Activated CD4-positive, alpha-beta T cell treated with anti-CD3 and anti-CD28 coated beads, Interleukin-2, amount 50 U/mL, for 4 hours (primary cell): Measurements from ENCODE around the gene C11orf21.

Experiments
- DNase-seq, 2 experiments: peaks; one replicate each; pipeline ENCODE4 v3.0.0-alpha.2; 2020

The C11orf21 gene

DNA sequence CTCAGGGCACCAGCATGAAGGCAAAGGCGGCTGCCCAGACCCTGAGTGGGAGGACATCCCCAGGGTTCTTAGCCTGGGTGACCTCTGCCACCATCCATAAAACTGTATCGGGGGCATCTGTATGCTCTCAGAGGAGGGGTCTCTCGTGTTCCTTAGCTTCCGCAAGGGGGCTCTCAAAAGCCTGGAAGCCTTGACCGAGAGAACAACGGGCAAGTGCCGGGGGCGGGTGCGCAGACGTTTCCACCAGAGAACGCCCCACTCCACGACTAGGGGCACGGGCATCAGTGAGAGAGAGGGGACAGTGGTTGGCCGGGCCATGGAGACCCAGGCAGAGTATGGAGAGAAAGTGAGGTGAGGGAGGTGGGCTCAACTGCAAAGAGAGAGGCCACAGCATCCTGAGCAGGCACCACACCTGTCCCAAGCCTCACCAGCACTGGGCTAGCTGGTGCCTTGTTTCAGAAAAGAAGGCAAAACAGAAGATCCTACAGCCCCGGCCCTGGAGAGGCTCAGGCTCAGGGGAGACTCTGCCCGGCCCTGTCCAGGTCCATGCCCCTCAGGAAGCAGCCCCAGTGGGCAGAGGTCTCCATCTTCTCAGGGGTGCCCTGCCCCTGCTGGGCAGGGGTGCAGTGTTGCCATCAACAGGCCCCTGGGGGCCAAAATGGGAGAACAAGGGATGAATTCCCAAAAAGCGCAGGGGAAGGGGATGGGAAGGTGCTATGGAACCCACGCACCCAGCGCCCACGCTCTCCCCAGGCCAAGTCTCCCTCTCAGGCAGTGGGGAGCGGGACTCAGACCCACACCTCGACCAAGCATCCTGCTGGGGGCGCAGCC is 6.0 kb upstream of the C11orf21 start:
- no peak for DNase-seq

DNA sequence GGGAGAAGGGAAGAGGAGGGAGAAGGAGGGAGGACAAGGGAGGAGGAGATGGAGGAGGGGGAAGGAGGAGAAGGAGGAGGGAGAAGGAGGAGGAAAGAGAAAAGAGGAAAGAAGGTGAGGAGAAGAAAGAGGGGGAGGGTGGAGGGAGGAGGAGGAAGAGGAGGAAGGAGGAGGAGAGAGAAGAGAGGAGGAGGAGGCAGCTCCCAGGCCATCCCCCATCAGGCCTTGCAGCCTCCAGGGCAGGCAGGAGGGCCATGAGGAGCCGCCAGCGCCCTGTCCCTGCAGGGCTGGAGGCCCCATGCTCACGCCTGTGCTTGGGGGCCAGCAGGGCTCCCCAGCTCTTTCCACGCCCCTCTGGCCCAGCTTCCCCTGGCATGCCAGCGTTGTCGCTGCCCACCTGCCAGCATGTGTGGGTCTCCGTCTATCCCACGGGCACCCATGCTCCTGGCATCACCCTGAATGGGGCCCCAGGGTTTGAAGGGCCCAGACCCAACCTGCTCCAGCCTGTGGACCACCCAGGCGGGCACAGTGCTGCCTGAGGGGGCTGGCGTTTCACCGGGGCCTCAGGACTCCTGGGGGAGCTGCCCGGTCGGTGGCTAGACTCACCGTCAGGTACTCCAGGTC is 5.3 kb upstream of the C11orf21 start:
- no peak for DNase-seq

DNA sequence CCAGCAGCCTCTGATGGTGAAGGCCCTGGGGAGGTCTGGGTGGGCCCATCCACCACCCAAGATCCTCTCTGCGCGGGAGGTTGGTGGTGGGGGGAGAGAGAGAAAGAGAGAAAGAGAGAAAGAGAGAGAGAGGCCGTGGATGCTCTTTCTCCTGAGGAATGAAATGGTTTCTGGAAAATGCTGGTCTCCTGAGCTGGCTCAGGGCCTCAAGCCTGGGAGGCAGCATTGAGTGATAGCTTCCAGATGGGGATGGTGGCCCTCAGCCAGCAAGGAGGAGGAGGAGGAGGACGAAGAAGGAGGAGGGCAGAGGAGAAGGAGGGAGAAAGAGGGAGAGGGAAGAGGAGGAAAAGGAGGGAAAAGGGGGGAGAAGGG is 4.7 kb upstream of the C11orf21 start:
- no peak for DNase-seq

DNA sequence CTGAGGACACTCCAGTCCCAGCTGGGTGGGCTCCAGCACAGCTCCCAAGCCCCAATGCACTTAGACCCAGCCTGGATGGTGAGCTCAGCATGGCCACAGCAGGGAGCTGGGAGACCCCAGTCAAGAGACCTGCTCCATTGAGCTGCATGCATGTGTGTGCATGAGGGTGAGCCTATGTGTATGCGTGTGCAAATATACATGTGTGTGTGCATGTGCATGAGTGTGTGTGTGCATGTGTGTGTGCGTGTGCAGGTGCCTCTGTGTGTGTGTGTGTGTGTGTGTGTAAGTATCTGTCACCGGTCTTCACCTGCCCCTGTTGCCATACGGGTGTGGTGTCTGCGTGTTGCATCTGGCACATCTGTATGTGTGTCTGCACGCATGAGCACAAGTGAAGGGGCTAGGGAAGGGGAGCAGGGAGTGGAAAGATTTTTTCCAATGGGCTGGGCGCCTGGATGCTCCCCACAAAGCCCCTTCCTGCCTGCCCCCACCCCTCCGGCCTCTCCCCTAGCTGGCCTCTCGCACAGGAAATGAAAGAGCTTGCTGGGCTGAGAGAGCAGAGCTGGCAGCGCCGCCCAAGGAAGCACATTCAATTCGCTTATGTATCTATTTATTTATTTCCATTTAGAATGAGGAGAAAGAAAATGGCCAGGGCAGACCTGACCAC is 4.2 kb upstream of the C11orf21 start:
- no peak for DNase-seq

DNA sequence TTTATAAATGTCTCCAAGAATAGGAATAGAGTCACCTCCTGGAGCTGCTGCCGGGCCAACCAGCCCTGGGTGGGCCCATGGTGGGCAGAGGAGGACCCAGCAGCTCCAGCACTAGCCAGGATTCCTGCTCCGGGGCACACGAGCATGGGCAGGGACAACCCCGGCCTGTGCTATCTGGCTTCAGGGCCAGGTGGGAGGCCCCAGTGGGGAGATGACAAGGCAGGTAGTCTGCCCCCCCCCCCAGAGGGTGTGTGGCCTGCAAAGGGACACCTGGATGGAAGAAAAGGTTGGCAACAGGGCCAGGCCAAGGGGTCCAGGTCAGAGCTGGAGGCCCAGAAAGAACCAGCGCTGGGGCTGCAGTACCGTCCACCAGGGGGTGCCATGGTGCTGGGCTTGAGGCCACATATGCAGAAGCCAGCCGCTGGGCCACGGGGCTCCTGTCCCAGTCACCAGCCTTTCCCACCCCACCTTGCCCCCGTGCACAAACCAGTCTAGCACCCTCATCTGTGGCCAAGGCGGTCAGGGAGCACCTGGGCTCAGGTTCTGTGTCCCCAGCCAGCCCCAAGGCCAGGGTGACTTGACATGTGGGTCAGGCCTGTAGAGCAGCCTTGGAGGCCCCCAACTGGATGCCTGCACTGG is 3.5 kb upstream of the C11orf21 start:
- DNase-seq = peak; percentile 77 to 83

DNA sequence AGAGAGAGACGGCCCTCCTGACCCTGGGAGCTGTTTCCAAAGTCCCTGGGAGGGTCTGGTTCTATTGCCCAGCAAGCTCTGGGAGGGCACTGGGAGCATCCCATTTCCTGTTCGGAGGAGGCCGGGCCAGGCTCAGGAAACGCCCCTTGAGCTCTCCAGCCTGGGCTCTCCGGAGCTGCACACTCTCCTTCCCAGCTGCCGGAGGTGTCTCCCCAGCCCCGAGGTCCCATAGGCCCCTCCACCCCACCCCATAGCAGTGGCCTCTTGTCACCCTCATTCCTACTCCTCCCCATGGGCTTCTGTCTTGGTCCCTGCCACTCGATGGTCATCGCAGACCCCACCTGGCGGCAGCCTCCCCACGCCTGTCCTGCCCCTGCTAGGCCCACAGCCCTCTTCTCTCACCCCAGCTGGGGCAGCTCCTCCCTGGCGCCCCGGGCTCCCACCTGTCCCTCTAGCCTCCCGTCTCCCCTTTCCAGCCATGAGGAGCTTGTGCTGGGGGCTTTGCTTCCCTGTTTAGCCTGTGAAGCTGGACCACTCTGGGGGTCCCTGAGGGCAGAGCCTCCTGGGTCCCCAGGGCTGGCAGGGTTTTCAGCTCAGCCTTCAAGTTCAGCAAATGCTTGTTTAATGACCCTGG is 2.9 kb upstream of the C11orf21 start:
- no peak for DNase-seq

DNA sequence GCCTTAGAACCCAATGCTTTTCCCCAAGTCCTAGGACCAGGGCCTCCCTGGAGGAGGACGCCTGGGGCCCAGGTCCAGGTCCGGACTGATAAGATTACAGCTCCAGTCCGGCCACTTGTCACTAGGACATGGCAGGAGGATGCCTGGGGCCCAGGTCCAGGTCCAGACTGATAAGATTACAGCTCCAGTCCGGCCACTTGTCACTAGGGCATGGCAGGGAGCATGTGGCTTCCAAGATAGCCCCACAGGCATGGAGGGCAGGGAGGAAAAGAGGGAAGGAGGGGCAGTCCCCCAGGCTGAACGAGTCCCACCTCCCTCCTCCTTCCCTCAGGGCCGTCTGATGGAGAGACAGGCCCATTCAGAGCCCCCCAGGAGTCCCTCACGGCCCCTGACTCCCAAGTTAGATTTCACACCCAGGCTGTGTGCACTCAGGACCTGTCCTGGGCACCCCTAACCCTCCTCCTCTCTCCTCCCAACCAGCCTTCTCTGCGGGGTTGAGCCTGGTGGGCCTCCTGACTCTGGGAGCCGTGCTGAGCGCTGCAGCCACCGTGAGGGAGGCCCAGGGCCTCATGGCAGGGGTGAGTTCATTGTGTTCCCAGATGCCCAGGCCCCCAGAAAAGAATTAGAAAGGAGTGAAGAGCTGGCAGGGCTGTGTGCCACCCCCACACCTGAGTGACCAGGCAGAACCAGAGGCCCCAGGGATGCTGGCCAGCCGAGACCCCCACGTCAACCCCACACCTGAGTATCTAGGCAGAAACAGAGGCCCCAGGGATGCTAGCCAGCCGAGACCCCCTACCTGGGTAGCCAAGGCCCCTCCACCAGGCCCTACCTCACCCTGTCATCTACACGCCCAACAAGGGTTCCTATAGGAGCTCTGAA is 2.1 kb upstream of the C11orf21 start:
- DNase-seq = no peak

DNA sequence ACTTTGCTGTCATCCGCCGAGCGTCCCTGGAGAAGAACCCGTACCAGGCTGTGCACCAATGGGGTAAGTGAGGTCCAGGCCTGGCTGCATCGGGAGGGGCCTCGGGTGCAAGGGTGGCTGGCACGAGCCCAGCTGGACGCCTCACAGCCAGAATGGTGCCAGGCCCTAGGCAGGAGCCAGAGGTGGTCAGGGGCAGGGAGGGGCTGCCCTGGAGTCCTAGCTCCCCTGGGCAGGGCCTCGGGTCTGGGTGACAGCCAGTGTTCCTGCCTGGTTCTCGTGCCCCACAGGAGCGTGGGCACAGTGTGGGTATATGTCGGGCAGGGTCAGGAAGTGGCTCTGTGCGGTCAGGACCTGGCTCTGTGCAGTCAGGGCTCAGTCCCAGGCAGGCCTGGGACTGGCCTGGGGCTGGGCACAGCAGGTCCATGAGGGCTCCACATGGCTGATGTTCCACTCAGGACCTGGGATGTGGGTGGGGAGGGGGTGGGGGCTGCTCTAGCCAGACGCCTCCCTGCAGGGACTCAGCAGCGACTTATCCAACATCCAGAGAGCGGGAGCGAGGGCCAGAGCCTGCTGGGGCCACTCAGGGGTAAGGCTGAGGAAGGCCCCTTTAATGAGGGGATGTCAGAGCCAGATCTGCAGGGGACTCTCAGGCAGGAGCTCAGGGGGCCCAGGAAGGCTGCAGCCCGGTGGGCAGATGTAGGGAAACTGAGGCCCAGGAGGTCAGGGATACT is 1.3 kb upstream of the C11orf21 start:
- DNase-seq = no peak

DNA sequence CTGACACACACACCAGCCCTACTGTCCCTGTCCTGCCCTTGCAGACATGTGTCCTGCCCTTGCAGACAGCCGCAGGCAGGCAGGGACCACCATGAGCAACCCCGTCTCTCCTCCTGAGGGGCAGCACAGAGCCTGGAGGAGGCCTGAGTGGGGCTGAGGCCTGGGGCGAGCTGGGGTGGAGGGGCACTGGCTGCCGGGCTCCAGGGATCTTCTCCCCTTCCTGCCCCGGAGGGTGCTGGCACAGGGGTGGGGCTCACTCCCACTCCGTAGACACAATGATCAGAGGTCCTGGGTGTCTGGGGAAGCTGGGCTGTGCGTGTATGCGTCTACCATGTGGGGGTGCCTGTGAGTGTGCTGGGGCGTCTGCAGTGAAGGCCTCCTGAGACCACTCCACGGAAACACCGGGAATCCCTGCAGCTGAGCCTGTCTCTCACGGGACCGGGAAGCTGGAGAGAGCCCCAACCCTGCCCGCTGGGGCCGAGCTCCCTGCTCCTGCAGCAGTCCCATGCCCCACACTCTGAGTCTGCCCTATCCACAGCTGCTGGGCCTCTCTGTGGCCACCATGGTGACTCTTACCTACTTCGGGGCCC is 683 bp upstream of the C11orf21 start:
- no peak for DNase-seq

DNA sequence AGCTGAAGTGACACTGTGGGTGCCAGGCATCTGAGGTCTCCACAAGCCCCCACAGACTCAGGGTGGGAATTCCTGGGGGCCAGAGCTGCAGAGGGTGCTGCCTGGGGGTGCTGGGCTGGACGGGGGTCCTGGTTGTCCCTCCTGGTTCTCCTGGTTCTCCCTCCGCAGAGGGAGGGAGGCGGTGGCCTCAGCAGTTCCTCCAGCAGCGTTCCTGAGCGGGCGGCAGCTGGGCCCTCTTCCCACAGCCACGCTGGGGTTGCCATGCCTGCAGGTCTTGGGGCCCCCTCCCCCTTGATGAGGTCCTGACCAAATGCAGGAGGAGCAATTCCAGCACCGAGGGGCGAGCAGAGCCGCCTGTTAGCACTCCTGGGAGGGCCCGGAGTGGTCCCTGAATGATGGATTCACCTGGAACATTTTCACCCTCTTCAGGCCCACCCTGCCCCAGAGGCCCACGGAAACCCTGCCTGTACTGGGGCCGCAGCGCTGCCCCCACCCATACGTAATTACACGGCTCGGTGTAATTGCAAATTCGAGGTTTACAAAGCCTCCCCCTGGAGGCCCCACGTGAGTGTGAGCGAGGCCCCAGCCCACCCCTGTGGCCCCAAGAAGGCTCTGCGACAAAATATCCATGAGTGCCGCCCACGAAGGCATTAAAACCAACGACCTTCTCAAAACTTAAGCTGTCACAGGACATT is 635 bp downstream of the C11orf21 start:
- DNase-seq = no peak

DNA sequence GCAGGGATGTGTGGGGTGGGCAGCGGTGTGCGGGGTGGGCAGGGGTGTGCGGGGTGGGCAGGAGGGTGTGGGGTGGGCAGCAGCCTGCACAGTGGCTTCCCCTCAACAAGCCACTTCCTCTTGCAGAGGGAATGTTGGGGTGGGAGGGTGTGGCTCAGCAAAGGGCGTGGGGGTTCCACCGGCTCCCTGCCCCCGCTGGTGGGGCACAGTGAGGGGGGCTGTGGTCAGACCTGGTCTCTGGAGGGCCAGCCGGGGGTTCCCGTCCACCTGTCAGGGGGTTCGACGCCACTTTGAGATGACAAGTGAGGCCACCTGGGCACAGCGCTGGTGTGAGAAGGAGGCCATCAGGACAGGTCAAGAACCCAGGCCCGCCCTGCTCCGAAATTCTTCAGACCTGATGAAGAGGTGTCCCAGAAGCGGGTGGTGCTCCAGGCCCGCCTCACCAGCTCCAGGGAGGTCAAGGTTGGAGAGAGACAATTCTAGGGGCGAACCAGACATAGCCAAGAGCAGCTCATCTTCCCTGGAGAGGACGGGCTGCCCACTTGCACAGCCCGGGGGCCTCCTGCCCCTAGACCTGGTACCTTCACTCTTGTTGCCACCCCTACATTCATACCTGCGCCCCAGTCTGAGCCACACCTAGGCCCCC is 1.3 kb downstream of the C11orf21 start:
- no peak for DNase-seq

DNA sequence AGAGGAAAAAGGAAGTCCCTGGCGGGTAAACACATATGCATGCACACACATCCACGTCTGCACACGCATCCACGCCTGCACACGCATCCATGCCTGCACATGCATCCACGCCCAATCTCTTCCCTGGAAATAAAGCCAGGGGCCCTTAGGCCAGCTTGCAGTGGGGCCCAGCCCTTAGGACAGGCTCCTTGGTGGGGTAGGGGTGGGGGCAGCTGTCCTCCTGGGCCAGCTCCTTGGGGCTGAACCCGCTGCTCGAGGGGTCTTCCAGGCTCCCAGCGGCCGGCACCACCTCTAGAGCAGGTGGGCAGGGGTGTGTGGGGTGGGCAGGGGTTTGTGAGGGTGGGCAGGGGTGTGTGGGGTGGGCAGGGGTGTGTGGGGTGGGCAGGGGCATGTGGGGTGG is 1.9 kb downstream of the C11orf21 start:
- no peak for DNase-seq

DNA sequence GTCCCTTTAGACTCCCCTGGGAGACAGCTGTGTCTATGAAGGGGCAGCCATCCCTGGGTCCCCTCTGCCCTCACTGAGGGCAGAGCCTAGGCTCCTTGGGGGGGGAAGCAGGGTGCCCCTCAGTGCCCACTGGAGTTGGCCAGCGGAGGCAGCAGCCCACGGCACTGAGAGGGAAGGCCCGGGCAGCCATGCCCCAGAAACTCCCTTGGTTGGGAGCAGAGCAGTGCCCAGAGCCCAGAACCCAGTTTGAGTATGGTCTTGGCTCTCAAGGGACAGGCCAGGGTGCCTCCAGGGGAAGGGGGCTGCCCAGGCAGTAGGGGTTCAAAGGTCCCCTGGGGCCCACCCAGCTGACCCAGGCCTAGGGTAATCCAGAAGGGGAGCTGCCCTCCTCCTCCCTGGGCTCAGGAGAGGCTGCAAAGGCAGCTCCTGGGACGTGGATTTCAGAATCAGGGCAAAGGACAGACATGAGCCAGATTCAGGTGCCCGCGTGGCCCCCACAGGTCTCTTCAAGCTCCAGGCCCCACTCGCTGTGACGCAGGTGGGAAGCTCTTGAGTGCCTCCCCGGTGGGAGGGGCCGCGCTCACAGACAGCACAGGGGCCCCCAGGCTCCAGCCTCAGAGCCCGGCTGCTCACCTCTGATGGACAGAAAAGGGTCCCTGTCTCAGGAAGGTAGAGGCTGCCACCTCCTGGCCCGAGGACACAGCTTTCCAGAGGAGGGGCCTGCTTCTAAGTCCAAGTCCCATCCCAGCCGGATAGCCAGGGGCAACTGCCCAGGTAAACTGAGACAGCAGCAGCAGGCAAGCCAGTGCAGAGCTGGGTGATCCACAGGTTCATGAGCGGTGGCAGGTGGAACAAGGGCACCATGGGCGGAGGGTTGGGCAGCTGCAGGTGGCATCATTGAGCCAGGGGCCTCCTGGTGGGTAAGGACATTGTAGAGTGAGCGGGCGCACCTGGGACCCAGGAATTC is 2.6 kb downstream of the C11orf21 start:
- DNase-seq = no peak

DNA sequence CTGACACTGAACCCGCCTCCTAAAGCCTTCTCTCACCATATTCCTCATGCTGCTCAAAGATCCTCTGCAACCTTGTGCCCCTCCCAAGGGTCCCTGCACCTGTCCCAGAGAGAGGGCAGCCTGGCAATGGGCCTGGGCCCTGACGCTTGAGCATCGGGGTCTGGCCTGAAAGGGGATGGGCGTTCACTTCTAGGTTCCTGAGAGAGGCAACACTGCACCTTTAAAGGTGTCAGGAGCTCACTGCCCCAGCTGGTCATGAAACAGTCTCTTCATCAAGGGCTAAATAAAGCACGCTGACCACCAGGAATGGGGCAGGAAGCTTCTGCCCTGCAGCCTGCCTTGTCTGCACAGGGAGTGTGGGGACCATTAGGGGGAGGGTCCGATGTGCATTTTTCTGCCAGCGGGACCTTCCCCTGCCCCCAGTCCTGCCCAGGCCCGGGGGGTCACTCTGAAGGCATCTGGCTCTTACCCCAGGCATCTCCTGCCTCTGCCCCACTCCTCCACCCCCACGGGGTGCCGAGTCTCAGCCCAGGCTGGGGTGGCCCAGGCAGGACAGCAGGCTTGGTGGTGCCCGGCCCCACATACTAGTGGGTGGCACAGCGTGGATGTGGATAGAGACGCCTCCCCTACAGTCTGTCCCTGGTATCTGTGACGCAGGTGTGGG is 3.5 kb downstream of the C11orf21 start:
- DNase-seq = no peak

DNA sequence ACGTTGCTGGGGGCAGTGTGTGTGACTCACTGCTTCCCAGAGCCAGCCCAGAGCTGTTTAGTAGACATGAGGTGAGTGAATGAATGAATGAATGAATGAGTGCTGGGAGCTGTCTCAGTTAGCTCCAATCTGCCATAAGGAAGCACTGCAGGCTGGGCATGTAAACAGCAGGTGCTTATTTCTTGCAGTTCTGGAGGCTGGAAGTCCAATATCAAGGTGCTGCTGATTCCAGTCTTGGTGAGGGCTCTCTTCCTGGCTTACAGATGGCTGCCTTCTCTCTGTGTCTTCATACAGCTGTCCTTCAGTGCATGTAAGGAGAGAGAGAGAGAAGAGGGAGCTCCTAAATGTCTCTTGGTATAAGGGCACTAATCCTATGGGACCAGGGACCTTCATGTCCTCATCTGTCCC is 4.1 kb downstream of the C11orf21 start:
- no peak for DNase-seq

DNA sequence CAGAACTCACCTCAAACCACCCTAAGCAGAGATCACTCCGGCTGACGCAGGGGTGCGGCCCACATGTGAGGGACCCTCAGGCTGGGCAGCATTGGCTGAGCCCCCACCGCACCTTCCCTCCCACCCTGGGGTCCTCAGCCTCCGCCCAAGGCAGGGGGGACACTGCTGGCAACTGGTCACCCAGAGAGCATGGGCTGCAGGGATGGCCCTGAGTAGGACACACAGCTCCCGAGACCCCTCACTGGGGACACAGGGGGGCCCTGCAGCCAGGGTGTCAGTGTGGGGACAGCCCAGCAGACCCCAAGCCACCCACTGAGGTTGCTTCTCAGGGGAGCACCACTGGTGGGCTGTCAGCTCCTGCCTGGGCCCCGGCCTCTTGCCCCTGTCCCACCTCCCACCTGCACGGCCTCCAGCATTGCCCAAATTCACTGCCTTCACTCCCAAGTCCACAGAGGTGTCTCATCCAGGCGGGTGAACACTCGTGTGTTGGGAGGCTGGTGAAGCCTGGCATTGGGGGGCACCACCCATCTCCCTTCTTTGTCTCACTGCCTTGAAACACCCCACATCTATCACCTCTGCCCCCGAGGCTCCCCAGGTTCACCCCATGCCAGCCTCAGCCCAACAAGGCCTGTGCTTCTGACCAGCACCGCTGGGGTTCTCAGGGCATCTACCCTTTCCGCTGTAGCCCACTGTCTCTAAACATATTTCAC is 4.7 kb downstream of the C11orf21 start:
- DNase-seq = no peak
